GM18526 (cell line): ENCODE measurements around the gene CAMSAP2.

Experiments used
- POLR2A ChIP-seq: IDR thresholded peaks from 3 replicates; pipeline ENCODE4 v1.6.1; 2011; ENCODE audit not compliant: insufficient read length; ENCODE audit errors: extremely low read depth

The CAMSAP2 gene

DNA sequence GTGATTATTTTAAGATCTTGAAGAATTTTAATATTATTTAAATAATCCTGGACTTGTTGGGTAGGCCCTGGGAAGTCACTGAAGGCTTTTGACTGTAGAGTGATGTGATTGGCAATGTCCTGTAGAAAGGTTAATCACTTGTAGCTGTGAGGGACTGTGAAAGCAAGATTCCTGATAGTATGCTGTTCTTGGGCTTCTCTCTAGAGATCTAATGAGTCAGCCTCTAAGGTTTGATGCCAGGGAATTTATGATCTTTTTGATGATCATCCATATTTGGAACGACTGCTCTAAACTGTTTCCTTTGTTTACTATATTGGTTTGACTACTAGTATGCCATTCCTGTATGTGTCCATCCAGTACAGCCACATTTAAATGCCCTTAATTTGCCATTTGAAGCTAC is 56.5 kb downstream of the CAMSAP2 start:
- no peak for TF ChIP-seq POLR2A

DNA sequence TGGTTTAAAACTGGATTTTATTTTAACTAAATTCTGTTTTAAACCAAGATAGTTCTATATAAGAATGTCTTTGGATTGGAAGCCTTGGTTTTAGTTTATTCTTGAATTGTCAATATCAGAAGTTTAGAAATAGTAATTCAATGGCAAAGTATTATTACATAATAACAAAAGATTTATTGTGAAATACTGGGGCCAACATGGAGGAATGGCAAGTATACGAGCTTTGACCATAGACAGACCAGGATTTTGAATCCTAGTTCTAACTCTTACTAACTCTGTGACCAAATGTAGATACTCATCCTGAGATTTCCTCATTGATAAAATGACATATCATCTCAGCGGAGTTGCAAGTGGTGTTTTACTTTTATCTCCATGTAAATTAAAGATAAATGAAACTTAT is 63.3 kb downstream of the CAMSAP2 start:
- no peak for TF ChIP-seq POLR2A

DNA sequence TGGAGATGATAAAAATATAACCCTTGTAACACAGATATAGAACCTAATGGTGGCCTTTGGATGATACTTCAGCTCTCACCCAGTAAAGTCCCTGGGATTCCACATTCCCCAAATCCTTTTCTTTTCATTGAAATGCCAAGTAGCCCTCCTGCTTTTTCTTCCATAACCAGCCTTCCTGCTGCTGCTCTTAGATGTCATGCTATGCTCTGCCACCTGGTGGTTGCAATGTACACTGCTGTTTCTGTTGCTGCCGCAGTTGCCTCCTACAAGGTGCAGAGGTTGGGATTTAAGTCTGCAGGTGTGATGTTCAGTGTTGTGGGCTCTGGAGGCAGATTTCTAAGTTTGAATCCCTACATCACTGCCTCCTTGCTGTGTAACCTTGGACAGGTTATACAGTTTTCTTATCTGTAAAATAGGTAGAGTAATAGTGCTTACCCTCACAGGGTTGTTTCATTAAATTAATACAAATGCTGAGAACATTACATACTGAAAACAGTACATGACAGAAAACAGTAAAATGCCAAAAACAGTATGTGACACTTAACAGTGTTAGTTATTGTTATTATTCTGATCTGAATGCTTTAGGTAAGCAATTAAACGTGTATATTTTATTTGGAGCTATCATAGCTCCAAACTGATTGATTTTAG is 64.3 kb downstream of the CAMSAP2 start:
- no peak for TF ChIP-seq POLR2A

DNA sequence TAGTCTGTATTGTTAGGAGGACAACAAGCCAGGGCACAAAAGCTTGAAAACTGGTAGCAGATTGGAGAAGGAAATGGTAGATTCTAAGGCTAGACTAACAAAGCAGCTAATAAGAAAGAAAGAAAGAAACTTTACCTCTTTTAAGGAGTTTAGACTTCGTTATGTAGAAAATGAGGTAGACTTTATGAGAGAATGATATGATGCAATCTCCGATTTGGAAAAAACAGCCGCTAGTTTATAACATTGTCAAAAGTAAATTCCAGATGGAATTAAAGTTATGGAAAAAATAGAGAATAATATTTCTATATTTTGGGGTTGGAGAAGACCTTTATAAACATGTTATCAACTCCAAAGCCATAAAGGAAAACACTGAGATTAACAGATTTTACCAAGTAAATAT is 67.0 kb downstream of the CAMSAP2 start:
- TF ChIP-seq POLR2A, result no peak

DNA sequence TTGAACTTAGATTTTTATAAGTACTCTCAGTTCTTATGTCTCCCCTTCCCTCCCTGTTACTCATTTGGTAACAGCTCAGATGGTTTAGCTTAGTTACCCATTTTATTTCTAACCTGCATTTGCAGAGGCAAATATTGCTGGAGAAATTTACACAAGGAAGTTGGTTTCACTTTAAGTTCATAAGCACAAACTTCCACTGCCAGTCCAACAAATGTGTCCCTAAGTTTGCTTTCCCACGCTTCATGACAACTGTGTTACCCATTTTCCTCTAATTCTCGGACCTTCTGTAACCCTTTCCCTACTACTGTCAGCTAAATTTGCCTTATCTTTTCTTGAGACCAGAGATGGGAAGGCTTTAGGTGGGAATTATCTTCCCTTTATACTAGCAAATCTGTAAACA is 70.2 kb downstream of the CAMSAP2 start:
- no peak for TF ChIP-seq POLR2A

DNA sequence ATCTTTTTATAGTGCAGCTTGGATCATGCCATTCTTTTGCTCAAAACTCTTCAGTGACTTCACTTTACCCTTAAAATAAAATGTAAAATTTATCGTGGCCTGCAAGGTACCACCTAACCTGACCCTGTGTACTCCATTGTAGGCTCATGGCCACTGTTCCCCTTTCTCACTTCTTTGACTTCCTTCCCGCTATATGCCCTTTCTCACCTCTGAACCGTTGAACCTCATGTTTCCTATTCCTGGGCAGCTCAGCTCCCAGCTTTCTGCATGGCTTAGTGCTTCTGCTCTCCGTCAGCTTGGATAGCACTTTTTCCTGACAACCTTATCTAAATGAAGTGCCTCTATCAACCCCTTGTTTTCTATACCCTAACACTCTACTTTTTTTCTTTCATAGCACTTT is 73.0 kb downstream of the CAMSAP2 start:
- no peak for TF ChIP-seq POLR2A

DNA sequence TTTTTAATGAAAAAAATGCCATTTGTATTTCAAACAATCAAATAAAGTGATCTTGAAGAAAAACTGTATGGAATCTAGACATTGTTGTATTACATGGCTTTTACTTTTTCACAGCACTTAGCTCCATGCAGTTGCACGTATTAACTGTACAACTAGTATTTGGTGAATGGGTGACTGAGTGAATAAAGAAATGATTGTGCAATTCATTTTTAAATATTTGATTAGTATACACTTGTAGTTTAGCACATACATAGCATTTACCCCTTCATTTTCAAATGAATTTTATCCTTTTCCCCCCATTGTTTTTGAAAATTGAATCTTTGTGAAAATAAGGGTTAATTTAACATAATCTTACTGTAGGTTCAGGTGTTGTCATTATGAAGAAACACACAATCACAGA is 79.6 kb downstream of the CAMSAP2 start:
- no peak for TF ChIP-seq POLR2A

DNA sequence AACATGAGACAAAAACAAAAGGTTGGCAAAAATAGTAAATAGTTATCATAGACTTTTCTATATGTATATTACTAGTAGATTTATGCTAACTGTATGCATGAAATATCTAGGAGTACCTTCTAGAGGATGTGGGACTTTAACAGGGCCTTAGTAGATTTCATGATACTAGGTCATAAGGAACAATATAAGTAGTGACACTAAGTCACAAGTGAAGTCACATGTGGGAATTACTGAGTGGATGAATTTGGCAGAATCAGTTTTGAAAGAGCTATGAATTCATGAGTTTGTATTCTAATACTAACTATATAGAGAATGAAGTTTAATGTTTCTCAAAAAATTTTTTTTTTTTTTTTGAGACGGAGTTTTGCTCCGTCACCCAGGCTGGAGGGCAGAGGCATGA is 81.0 kb downstream of the CAMSAP2 start:
- no peak for TF ChIP-seq POLR2A

DNA sequence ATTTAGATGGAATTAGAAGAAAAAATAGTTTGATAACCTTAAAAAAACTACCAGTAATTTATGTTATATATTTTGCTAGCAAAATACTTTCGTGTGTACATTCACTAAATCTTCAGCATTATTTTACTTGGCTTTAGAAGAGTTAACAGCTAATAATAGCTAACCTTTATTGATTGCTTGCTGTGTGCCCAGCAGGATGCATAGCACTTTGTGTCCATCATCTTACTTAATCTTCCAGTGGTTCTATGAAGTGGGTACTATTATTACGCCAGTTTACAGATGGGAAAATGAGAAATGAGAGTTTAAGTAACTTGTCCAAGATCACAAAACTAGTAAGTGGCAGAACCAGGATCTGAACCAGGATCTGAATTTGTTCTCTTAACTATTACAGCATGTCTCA is 92.4 kb downstream of the CAMSAP2 start:
- TF ChIP-seq POLR2A, result no peak

DNA sequence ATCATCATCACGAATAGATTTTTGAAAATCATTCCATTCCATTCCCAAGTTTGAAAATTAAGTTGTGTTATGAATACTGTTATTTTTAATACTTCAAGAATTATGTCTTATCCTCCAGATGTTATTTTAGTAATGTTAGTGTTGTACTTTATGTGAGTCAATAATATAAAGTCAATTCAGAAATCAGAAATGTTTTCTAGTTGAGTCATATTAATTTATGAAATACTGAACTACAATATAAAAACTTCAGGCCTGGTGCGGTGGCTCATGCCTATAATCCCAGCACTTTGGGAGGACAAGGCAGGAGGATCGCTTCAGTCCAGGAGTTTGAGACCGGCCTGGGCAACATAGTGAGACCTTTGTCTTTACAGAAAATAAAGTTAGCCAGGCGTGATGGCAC is 95.7 kb downstream of the CAMSAP2 start:
- no peak for TF ChIP-seq POLR2A

DNA sequence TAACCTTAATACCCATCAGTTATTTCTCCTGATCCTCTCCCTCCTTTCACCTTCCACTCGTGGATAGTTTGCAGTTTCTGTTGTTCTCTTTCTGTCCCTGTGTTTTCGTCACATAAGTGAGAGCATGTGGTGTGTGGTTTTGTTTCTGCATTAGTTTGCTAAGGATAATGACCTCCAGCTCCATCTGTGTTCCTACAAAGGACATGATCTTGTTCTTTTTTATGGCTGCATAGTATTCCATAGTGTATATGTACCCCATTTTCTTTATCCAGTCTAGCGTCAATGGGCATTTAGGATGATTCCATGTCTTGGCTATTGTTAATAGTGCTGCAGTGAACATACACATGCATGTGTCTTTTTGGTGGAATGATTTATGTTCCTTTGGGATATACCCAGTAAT is 97.5 kb downstream of the CAMSAP2 start:
- no peak for TF ChIP-seq POLR2A

DNA sequence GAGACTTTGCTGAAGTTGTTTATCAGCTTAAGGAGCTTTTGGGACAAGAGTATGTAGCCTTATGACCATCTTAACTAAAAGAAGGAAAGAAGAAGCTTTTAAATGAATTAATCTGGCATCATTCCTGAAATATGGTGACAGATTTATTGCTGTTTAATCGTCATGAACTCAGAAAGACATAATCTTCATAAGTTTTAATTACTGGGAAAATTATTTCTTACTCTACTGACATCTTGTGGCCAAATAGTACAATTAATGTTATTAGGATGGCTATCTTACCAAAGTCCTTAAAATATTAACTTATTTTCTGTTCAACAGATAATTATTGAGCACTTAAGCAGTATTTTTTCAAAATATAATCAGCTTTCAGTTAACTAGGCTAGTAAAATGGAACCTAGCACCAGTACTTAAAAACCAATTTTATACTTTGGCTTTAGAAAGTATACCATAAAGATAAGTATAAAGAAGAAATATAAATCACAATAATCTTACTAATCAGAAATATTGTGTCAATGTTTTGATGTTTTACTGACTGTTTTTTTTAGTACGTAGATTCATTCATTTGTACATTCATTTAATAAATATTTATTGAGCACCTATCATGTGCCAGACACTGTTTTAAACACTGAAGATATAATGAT is 99.4 kb downstream of the CAMSAP2 start:
- TF ChIP-seq POLR2A, result no peak

DNA sequence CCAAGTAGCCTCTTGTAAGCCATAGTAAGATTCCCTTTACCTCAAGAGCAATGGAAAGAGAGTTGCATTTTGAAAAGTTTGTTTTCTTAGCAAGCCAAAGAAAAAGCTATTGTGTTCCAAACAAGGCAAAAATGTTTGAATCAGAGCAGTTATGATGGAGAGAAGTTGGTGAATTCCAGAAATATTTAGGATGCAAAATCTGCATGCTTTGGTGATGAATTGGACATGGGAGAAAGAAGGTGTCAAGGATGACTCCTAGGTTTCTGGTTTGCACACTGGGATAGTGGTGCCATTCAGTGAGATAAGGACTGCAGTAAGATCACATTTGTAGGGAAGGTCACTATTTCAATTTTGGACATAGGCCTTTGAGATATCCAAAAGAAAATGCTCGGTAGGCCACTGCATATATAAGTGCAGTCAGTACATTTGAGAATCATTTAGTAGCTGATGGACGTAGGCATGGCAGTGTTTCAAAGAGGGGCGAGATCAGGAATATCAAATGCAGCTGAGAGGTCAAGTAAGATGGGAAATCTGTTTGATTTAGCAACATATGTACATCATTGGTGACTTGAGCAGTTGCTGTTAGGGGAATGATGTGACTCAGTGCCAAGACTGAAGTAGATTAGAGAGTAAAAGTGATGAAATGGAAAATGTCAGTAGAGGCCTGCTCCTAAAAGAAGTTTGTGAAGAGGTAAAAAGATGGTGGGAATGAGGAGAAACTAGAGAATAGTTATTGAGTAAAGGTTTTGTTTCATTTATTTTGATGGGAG is 100.2 kb downstream of the CAMSAP2 start:
- TF ChIP-seq POLR2A, result no peak

DNA sequence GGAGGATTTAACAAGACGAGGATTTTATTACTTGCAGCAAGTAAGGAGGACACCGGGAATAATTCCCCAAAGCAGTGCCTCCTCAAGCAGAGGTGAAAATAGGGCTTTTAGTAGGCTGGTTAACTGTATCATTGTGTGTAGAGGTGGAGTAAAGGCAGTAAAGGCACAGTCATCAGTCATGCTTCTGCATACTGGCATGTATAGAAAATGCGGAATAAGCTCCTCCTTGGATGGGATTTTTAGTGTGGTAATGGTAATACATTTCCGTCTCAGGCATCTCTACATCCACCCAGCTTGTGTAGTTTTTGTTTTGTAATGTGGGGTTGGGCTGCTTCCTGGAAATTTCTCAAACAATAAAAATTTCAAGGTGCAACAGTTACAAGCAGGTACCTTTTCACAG is 106.7 kb downstream of the CAMSAP2 start:
- TF ChIP-seq POLR2A, result no peak

DNA sequence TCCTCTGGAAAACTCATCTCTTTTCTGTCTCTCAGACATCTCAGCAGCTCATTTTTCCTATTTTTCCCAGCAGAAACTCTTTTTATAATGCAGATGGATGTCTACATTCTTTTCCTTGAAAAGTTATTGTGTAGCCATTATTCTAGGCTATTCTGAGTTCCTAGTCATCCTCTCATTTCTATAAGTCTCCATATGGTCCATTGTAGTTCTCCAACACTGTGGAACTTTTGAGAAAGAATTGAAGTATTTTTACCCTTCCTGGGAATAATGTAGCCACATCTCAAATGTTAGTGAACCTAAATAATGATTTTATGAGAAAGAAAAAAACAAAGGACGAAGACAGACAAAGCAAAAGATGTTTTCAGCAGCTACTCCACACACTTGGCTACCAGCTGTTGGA is 107.7 kb downstream of the CAMSAP2 start:
- no peak for TF ChIP-seq POLR2A

DNA sequence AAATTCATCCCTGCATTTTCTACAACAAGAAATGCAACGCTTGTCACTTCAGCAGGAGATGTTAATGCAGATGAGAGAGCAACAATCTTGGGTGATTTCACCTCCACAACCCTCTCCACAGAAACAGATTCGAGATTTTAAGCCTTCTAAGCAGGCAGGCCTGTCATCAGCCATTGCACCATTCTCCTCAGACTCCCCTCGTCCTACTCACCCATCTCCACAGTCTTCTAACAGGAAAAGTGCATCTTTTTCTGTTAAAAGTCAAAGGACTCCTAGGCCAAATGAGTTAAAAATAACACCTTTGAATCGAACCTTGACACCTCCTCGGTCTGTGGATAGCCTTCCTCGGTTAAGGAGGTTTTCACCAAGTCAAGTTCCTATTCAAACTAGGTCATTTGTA is 110.7 kb downstream of the CAMSAP2 start:
- TF ChIP-seq POLR2A, result no peak
